ENCODE results near the gene LARGE1.
A peak's percentile ranks its signal among the peaks of the same experiment; 100 is the strongest.

Gene LARGE1

GRCh38 chr22:33831207-33831606 lies 89.1 kb downstream of the LARGE1 start:
- no peak overlapping the region for H2BK12ac ChIP-seq (ENCODE audit: low read length)
- DNase-seq (ENCODE audit: low spot score), result no peak
- no peak overlapping the region for H4K8ac ChIP-seq (ENCODE audit: low read depth, low read length)
- peaks cover 0 to 8% of the 10 kb centered on the region in 2 donors for H3K4me1 ChIP-seq (ENCODE audit: control insufficient read depth in 2 of 2, insufficient read depth in 1 of 2, low read depth in 1 of 2, low read length in 2 of 2)
- no CpG with 5 or more reads among the region's 11 CpGs for WGBS, 2 donors (ENCODE audit: extremely low coverage in 2 of 2, insufficient read length in 2 of 2, insufficient replicate concordance in 1 of 2)
- H3K9ac ChIP-seq (ENCODE audit: low read depth, low read length, poor library complexity), result no peak overlapping the region
- H2AK5ac ChIP-seq (ENCODE audit: low read depth, low read length), result no peak overlapping the region
- H2BK5ac ChIP-seq (ENCODE audit: low read length), result no peak overlapping the region
- no peak overlapping the region for H4K91ac ChIP-seq (ENCODE audit: low read depth, low read length, poor library complexity)
- H3K4me3 ChIP-seq (ENCODE audit: low read length in 2 of 2), result no peak overlapping the region
- no peaks in the 10 kb centered on the region for H3K9me3 ChIP-seq (replicated peaks in 1 of 2; ENCODE audit: control insufficient read depth in 2 of 2, insufficient read depth in 1 of 2, low read depth in 1 of 2, low read length in 2 of 2)
- H3K14ac ChIP-seq (ENCODE audit: low read length), result no peak overlapping the region
- H3K79me1 ChIP-seq (ENCODE audit: low read depth, low read length), result no peaks in the 10 kb centered on the region
- H2AFZ ChIP-seq (ENCODE audit: low read length), result no peak overlapping the region
- H2BK15ac ChIP-seq (ENCODE audit: low read length), result no peak overlapping the region
- no peak overlapping the region for H3K18ac ChIP-seq (ENCODE audit: low read length)
- H3K27ac ChIP-seq (replicated peaks; ENCODE audit: low read length), result no peak overlapping the region
- no peak overlapping the region for H3K4ac ChIP-seq (ENCODE audit: low read length)
- H3K36me3 ChIP-seq (replicated peaks in 1 of 2; ENCODE audit: control insufficient read depth in 2 of 2, insufficient read depth in 2 of 2, low read length in 2 of 2), result no peaks in the 10 kb centered on the region
- no peaks in the 10 kb centered on the region for H3K27me3 ChIP-seq (ENCODE audit: control insufficient read depth in 3 of 3, insufficient read depth in 3 of 3, low read depth in 1 of 3, low read length in 3 of 3)
- no peak overlapping the region for H2BK120ac ChIP-seq (ENCODE audit: low read depth, low read length)
- H3K23ac ChIP-seq (ENCODE audit: low read depth, low read length, poor library complexity), result peak overlapping the region; percentile 8
- no peak overlapping the region for H3K4me2 ChIP-seq (ENCODE audit: insufficient read depth, low read length, poor library complexity, severe bottlenecking)

GRCh38 chr22:33829546-33830280 lies 90.6 kb downstream of the LARGE1 start:
- Histone ChIP-seq H3K4ac (ENCODE audit: low read length) (no peak overlapping the region), H3K27ac (replicated peaks; ENCODE audit: low read length) (no peak overlapping the region), H3K79me1 (ENCODE audit: low read depth, low read length) (no peaks in the 10 kb centered on the region), H2AFZ (ENCODE audit: low read length) (no peak overlapping the region), H3K23ac (ENCODE audit: low read depth, low read length, poor library complexity) (no peak overlapping the region), H3K9me3 (replicated peaks in 1 of 2; ENCODE audit: control insufficient read depth in 2 of 2, insufficient read depth in 1 of 2, low read depth in 1 of 2, low read length in 2 of 2) (peaks cover 0 to 3% of the 10 kb centered on the region in 2 donors), H3K27me3 (ENCODE audit: control insufficient read depth in 3 of 3, insufficient read depth in 3 of 3, low read depth in 1 of 3, low read length in 3 of 3) (no peaks in the 10 kb centered on the region), H3K9ac (ENCODE audit: low read depth, low read length, poor library complexity) (no peak overlapping the region), H2BK120ac (ENCODE audit: low read depth, low read length) (no peak overlapping the region), H3K4me3 (ENCODE audit: low read length in 2 of 2) (no peak overlapping the region), H3K18ac (ENCODE audit: low read length) (no peak overlapping the region), H4K91ac (ENCODE audit: low read depth, low read length, poor library complexity) (no peak overlapping the region), H4K8ac (ENCODE audit: low read depth, low read length) (no peak overlapping the region), H3K36me3 (replicated peaks in 1 of 2; ENCODE audit: control insufficient read depth in 2 of 2, insufficient read depth in 2 of 2, low read length in 2 of 2) (no peaks in the 10 kb centered on the region), H3K4me2 (ENCODE audit: insufficient read depth, low read length, poor library complexity, severe bottlenecking) (no peak overlapping the region), H2BK15ac (ENCODE audit: low read length) (no peak overlapping the region), H3K14ac (ENCODE audit: low read length) (no peak overlapping the region), H2AK5ac (ENCODE audit: low read depth, low read length) (no peak overlapping the region), H2BK5ac (ENCODE audit: low read length) (no peak overlapping the region), H2BK12ac (ENCODE audit: low read length) (no peak overlapping the region), H3K4me1 (ENCODE audit: control insufficient read depth in 2 of 2, insufficient read depth in 1 of 2, low read depth in 1 of 2, low read length in 2 of 2) (peaks cover 0 to 4% of the 10 kb centered on the region in 2 donors)
- WGBS, 2 donors (ENCODE audit: extremely low coverage in 2 of 2, insufficient read length in 2 of 2, insufficient replicate concordance in 1 of 2), result no CpG with 5 or more reads among the region's 4 CpGs
- no peak for DNase-seq (ENCODE audit: low spot score)

GRCh38 chr22:33828302-33828701 lies 92.0 kb downstream of the LARGE1 start:
- Histone ChIP-seq H3K27ac (replicated peaks; ENCODE audit: low read length) (no peak overlapping the region), H3K9me3 (replicated peaks in 1 of 2; ENCODE audit: control insufficient read depth in 2 of 2, insufficient read depth in 1 of 2, low read depth in 1 of 2, low read length in 2 of 2) (peaks cover 0 to 3% of the 10 kb centered on the region in 2 donors), H3K14ac (ENCODE audit: low read length) (no peak overlapping the region), H3K79me1 (ENCODE audit: low read depth, low read length) (no peaks in the 10 kb centered on the region), H2BK120ac (ENCODE audit: low read depth, low read length) (no peak overlapping the region), H2BK5ac (ENCODE audit: low read length) (no peak overlapping the region), H3K4ac (ENCODE audit: low read length) (no peak overlapping the region), H2AK5ac (ENCODE audit: low read depth, low read length) (no peak overlapping the region), H4K8ac (ENCODE audit: low read depth, low read length) (no peak overlapping the region), H2BK15ac (ENCODE audit: low read length) (no peak overlapping the region), H3K4me3 (ENCODE audit: low read length in 2 of 2) (no peak overlapping the region), H3K27me3 (ENCODE audit: control insufficient read depth in 3 of 3, insufficient read depth in 3 of 3, low read depth in 1 of 3, low read length in 3 of 3) (no peaks in the 10 kb centered on the region), H3K36me3 (replicated peaks in 1 of 2; ENCODE audit: control insufficient read depth in 2 of 2, insufficient read depth in 2 of 2, low read length in 2 of 2) (no peaks in the 10 kb centered on the region), H3K4me2 (ENCODE audit: insufficient read depth, low read length, poor library complexity, severe bottlenecking) (no peak overlapping the region), H2BK12ac (ENCODE audit: low read length) (no peak overlapping the region), H3K18ac (ENCODE audit: low read length) (no peak overlapping the region), H3K4me1 (ENCODE audit: control insufficient read depth in 2 of 2, insufficient read depth in 1 of 2, low read depth in 1 of 2, low read length in 2 of 2) (peaks cover 0 to 4% of the 10 kb centered on the region in 2 donors), H4K91ac (ENCODE audit: low read depth, low read length, poor library complexity) (no peak overlapping the region), H3K9ac (ENCODE audit: low read depth, low read length, poor library complexity) (no peak overlapping the region), H2AFZ (ENCODE audit: low read length) (no peak overlapping the region), H3K23ac (ENCODE audit: low read depth, low read length, poor library complexity) (no peak overlapping the region)
- WGBS, 2 donors (ENCODE audit: extremely low coverage in 2 of 2, insufficient read length in 2 of 2, insufficient replicate concordance in 1 of 2), result no CpG with 5 or more reads among the region's 3 CpGs
- DNase-seq (ENCODE audit: low spot score), result no peak

GRCh38 chr22:33825761-33826160 lies 94.5 kb downstream of the LARGE1 start:
- Histone ChIP-seq H3K4ac (ENCODE audit: low read length) (no peak overlapping the region), H3K27me3 (ENCODE audit: control insufficient read depth in 3 of 3, insufficient read depth in 3 of 3, low read depth in 1 of 3, low read length in 3 of 3) (no peaks in the 10 kb centered on the region), H3K4me3 (ENCODE audit: low read length in 2 of 2) (no peak overlapping the region), H2AK5ac (ENCODE audit: low read depth, low read length) (no peak overlapping the region), H3K18ac (ENCODE audit: low read length) (no peak overlapping the region), H3K23ac (ENCODE audit: low read depth, low read length, poor library complexity) (no peak overlapping the region), H3K14ac (ENCODE audit: low read length) (no peak overlapping the region), H3K9me3 (replicated peaks in 1 of 2; ENCODE audit: control insufficient read depth in 2 of 2, insufficient read depth in 1 of 2, low read depth in 1 of 2, low read length in 2 of 2) (peaks cover under 1 to 4% of the 10 kb centered on the region in 2 donors), H4K91ac (ENCODE audit: low read depth, low read length, poor library complexity) (no peak overlapping the region), H2BK12ac (ENCODE audit: low read length) (no peak overlapping the region), H3K4me1 (ENCODE audit: control insufficient read depth in 2 of 2, insufficient read depth in 1 of 2, low read depth in 1 of 2, low read length in 2 of 2) (peaks cover 5% of the 10 kb centered on the region in 2 donors), H3K4me2 (ENCODE audit: insufficient read depth, low read length, poor library complexity, severe bottlenecking) (no peak overlapping the region), H3K27ac (replicated peaks; ENCODE audit: low read length) (no peak overlapping the region), H2BK15ac (ENCODE audit: low read length) (no peak overlapping the region), H4K8ac (ENCODE audit: low read depth, low read length) (no peak overlapping the region), H2AFZ (ENCODE audit: low read length) (no peak overlapping the region), H3K9ac (ENCODE audit: low read depth, low read length, poor library complexity) (no peak overlapping the region), H3K36me3 (replicated peaks in 1 of 2; ENCODE audit: control insufficient read depth in 2 of 2, insufficient read depth in 2 of 2, low read length in 2 of 2) (peaks cover 0 to under 1% of the 10 kb centered on the region in 2 donors), H2BK5ac (ENCODE audit: low read length) (no peak overlapping the region), H2BK120ac (ENCODE audit: low read depth, low read length) (no peak overlapping the region), H3K79me1 (ENCODE audit: low read depth, low read length) (no peaks in the 10 kb centered on the region)
- no CpG with 5 or more reads among the region's 5 CpGs for WGBS, 2 donors (ENCODE audit: extremely low coverage in 2 of 2, insufficient read length in 2 of 2, insufficient replicate concordance in 1 of 2)
- no peak for DNase-seq (ENCODE audit: low spot score)
